Ascending aorta (tissue), 2 donors: ENCODE data around the gene KCNH2. TPM values are rescaled to one million over a fixed set of nuclear protein-coding genes. Genes with fewer than 3 reads are reported as not detected.

Experiments used
- DNase-seq, 2 donors: peaks; one replicate each; pipeline ENCODE4 v3.0.0-alpha.2; 2019; ENCODE audit warnings: low spot score in 2 of 2
- H3K27ac ChIP-seq, 2 donors: fragments of 200-600 bp; sonication (generic); one replicate each; pipeline ENCODE4 v1.5.1; 2016 to 2017; ENCODE audit warnings: mild to moderate bottlenecking in 1 of 2
- H3K27me3 ChIP-seq: fragments of 200-600 bp; sonication (generic); one replicate; pipeline ENCODE4 v1.5.1; 2017
- H3K36me3 ChIP-seq, 2 donors: fragments of 200-600 bp; sonication (generic); one replicate each; pipeline ENCODE4 v1.5.1; 2016
- H3K4me1 ChIP-seq, 2 donors: fragments of 200-600 bp; sonication (generic); one replicate each; pipeline ENCODE4 v1.5.1; 2016 to 2017; ENCODE audit warnings: mild to moderate bottlenecking in 1 of 2
- H3K4me3 ChIP-seq, 2 donors: fragments of 200-600 bp; sonication (generic); one replicate each; pipeline ENCODE4 v1.5.1; 2016 to 2017; ENCODE audit warnings: mild to moderate bottlenecking in 1 of 2
- H3K9me3 ChIP-seq, 2 donors: fragments of 200-600 bp; sonication (generic); one replicate each; pipeline ENCODE4 v1.5.1; 2016
- CTCF ChIP-seq, 3 experiments: fragments of 200-600 bp in 2 of 3; fragments of 450-650 bp in 1 of 3; sonication (generic) in 2 of 3; IDR thresholded peaks; one replicate each; pipeline ENCODE4 v1.5.1; 2016 to 2019; ENCODE audit warnings: antibody characterized with exemption in 3 of 3, mild to moderate bottlenecking in 1 of 3, moderate library complexity in 1 of 3
- intact Hi-C: fragments of 100-400 bp; cut with DNase I; formaldehyde crosslinking; loops from one replicate; pipeline ENCODE4 v1.15.1; 2023
- total RNA-seq: library from RNA; depleted of rRNA; stranded (reverse); fragments of >200 nt; gene quantifications from one replicate; pipeline ENCODE4 v1.1.0, GENCODE V29; 2016

KCNH2 gene
- total RNA-seq, 1 donor from 2014 or later = not detected

DNA sequence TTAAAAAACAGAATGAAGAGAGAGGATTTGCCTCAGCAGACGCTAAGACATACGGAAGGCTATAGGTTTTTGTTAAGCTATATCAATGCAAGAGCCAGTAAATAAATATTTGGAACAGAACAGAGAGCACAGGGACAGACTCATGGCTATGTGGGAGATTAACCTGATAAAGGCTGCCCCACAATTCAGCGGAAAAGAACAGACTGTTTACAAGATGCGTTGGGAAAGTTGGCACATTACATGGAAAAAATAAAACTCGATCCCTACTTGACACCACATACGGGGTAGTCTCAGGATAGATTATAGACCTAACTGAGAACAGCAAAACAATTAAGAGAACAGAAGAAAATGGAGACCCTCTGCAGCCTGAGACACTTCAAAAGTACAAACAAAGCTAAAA is 10.8 kb downstream of the KCNH2 start:
- H3K4me1 ChIP-seq = no peaks in the 10 kb centered on the region
- no peaks in the 10 kb centered on the region for H3K9me3 ChIP-seq
- no peak for DNase-seq
- intact Hi-C loops = no loop called here
- no peaks in the 10 kb centered on the region for H3K36me3 ChIP-seq
- TF ChIP-seq CTCF (IDR thresholded peaks at IDR 0.05) = no peak
- H3K27ac ChIP-seq = no peak overlapping the region
- H3K4me3 ChIP-seq = no peak overlapping the region
- H3K27me3 ChIP-seq = no peaks in the 10 kb centered on the region

DNA sequence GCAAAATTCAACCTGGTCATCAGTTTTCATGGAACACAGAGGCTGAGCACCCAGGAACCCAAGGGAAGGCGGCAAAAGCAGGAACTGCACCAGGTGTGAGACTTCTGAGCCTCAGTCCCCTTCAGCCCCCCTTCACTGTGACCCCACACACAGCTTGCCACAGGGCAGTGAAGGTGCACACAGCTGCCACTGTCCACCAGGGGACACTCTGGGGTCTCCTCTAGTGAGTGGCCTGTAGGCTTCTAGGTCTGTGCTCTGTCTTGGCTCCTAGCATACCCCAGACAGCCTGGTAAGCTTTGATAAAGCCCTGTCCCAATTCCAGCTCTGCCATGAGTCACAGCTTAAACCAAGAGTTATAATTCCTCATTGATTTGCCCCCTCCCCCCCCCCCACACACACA is 12.1 kb downstream of the KCNH2 start:
- H3K27ac ChIP-seq = no peak overlapping the region
- no peaks in the 10 kb centered on the region for H3K36me3 ChIP-seq
- DNase-seq = no peak
- H3K4me3 ChIP-seq = no peak overlapping the region
- intact Hi-C loops = no loop called here
- no peaks in the 10 kb centered on the region for H3K4me1 ChIP-seq
- no peaks in the 10 kb centered on the region for H3K9me3 ChIP-seq
- no peak for TF ChIP-seq CTCF (IDR thresholded peaks at IDR 0.05)
- no peaks in the 10 kb centered on the region for H3K27me3 ChIP-seq

DNA sequence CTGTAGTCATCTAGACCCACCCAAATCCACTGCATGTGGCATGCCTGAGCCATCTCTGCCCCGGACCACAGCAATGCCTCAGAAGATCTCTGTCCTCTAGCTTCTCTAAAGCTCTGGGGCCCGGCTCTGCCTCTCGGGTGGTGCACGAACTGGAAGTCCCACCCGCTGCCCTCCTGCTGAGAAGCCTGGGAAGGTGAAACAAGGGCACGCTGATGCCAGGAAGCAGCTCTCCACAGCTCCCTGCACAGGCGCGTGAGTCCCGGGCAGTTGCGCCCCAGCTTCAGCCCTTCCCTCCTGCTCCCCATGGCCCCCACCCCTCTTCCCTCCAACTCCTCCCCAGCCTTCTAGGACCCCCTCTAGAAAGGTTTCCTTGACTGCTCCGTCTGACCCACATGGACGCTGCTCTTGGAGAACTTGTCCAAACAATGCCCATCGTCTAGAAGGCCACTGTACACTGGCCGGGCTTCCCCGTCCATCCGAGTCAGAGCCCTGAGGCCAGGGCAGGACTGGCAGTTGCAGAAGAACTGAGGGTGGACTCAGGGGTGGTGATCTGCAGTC is 12.8 kb downstream of the KCNH2 start:
- no peaks in the 10 kb centered on the region for H3K9me3 ChIP-seq
- TF ChIP-seq CTCF (IDR thresholded peaks at IDR 0.05) = no peak
- no peaks in the 10 kb centered on the region for H3K4me1 ChIP-seq
- intact Hi-C loops = no loop called here
- no peaks in the 10 kb centered on the region for H3K27me3 ChIP-seq
- no peak overlapping the region for H3K27ac ChIP-seq
- H3K4me3 ChIP-seq = no peak overlapping the region
- DNase-seq = no peak
- no peaks in the 10 kb centered on the region for H3K36me3 ChIP-seq

- Histone ChIP-seq H3K27me3 (no peaks in the 10 kb centered on the region), H3K9me3 (no peaks in the 10 kb centered on the region), H3K27ac (no peak overlapping the region), H3K4me3 (no peak overlapping the region), H3K4me1 (no peaks in the 10 kb centered on the region), H3K36me3 (no peaks in the 10 kb centered on the region)
- no peak for DNase-seq
- TF ChIP-seq CTCF (IDR thresholded peaks at IDR 0.05) = no peak
- intact Hi-C loops = loop anchor here (5.0 kb wide), 1 partner anchor 53 kb away; no protein-coding TSS in a partner anchor
Measured at GRCh38 chr7:150964593-150965111, 13.5 kb downstream of the KCNH2 start.

- H3K4me1 ChIP-seq = no peaks in the 10 kb centered on the region
- no peak overlapping the region for H3K4me3 ChIP-seq
- intact Hi-C loops = loop anchor here (2.0 to 5.0 kb wide), 2 partner anchors 53 to 147 kb away; no protein-coding TSS in a partner anchor
- H3K9me3 ChIP-seq = no peaks in the 10 kb centered on the region
- DNase-seq = no peak
- no peaks in the 10 kb centered on the region for H3K27me3 ChIP-seq
- H3K27ac ChIP-seq = no peak overlapping the region
- TF ChIP-seq CTCF (IDR thresholded peaks at IDR 0.05) = no peak
- H3K36me3 ChIP-seq = no peaks in the 10 kb centered on the region
Measured at GRCh38 chr7:150963707-150964559, 14.2 kb downstream of the KCNH2 start.
